Liver (tissue), 9 donors: ENCODE data around the gene MAP3K4. TPM values are rescaled to one million over a fixed set of nuclear protein-coding genes. Genes with fewer than 3 reads are reported as not detected.

Source experiments
- DNase-seq: peaks from one replicate; pipeline ENCODE4 v3.0.0-alpha.2; 2017; ENCODE audit warnings: low spot score
- H3K27ac ChIP-seq, 2 donors: one replicate each; pipeline ENCODE4 v1.7.0; 2013; ENCODE audit warnings: inconsistent platforms in 2 of 2, low read length in 2 of 2, control low read depth in 1 of 2, low read depth in 1 of 2, mild to moderate bottlenecking in 1 of 2
- H3K27me3 ChIP-seq, 4 donors: one replicate each; pipeline versions ENCODE4 v1.6.1 to v1.7.0; 2013; ENCODE audit warnings: low read length in 3 of 4, inconsistent platforms in 1 of 4, mild to moderate bottlenecking in 1 of 4, moderate library complexity in 1 of 4; ENCODE audit not compliant: control insufficient read depth in 4 of 4, insufficient read depth in 4 of 4
- H3K36me3 ChIP-seq, 4 donors: one replicate each; pipeline versions ENCODE4 v1.6.1 to v1.7.0; 2013; ENCODE audit warnings: low read length in 3 of 4, mild to moderate bottlenecking in 3 of 4, low read depth in 1 of 4, moderate library complexity in 1 of 4; ENCODE audit not compliant: control insufficient read depth in 4 of 4, insufficient read depth in 3 of 4
- H3K4me1 ChIP-seq, 4 donors: one replicate each; pipeline versions ENCODE4 v1.6.1 to v1.7.0; 2013; ENCODE audit warnings: low read length in 3 of 4, mild to moderate bottlenecking in 3 of 4, moderate library complexity in 1 of 4; ENCODE audit not compliant: control insufficient read depth in 4 of 4, insufficient read depth in 4 of 4
- H3K4me3 ChIP-seq, 3 donors: one replicate each; pipeline versions ENCODE4 v1.6.1 to v1.7.0; 2013; ENCODE audit warnings: low read length in 3 of 3, control low read depth in 1 of 3, low read depth in 1 of 3, mild to moderate bottlenecking in 1 of 3
- H3K9ac ChIP-seq, 2 donors: one replicate each; pipeline ENCODE4 v1.7.0; 2013; ENCODE audit warnings: low read length in 2 of 2, mild to moderate bottlenecking in 2 of 2, moderate library complexity in 2 of 2, control low read depth in 1 of 2, low read depth in 1 of 2
- H3K9me3 ChIP-seq, 4 donors: one replicate each; pipeline versions ENCODE4 v1.6.1 to v1.7.0; 2013; ENCODE audit warnings: low read length in 3 of 4; ENCODE audit not compliant: control insufficient read depth in 4 of 4
- FOXA2 ChIP-seq: IDR thresholded peaks from 2 replicates; pipeline ENCODE4 v1.6.1; 2016; ENCODE audit warnings: antibody characterized with exemption
- GABPA ChIP-seq, 2 donors: IDR thresholded peaks in 1 of 2; conservative IDR thresholded peaks in 1 of 2; 2 replicates each; pipeline ENCODE4 v1.6.1; 2016; ENCODE audit warnings: antibody characterized with exemption in 2 of 2, mild to moderate bottlenecking in 1 of 2, moderate library complexity in 1 of 2
- HNF4G ChIP-seq: IDR thresholded peaks from 2 replicates; pipeline ENCODE4 v1.6.1; 2016; ENCODE audit warnings: antibody characterized with exemption
- JUND ChIP-seq, 2 donors: IDR thresholded peaks; 2 replicates each; pipeline ENCODE4 v1.6.1; 2016; ENCODE audit warnings: antibody characterized with exemption in 2 of 2
- NR2F2 ChIP-seq: IDR thresholded peaks from 2 replicates; pipeline ENCODE4 v1.6.1; 2016; ENCODE audit warnings: antibody characterized with exemption
- RAD21 ChIP-seq, 2 donors: IDR thresholded peaks; 2 replicates each; pipeline ENCODE4 v1.6.1; 2016; ENCODE audit warnings: antibody characterized with exemption in 2 of 2, mild to moderate bottlenecking in 2 of 2
- RXRA ChIP-seq, 2 donors: IDR thresholded peaks; 2 replicates each; pipeline ENCODE4 v1.6.1; 2017 to 2018; ENCODE audit warnings: antibody characterized with exemption in 2 of 2, mild to moderate bottlenecking in 1 of 2
- SP1 ChIP-seq: IDR thresholded peaks from 2 replicates; pipeline ENCODE4 v1.6.1; 2018; ENCODE audit warnings: antibody characterized with exemption, mild to moderate bottlenecking
- TAF1 ChIP-seq: conservative IDR thresholded peaks from 2 replicates; pipeline ENCODE4 v1.6.1; 2016; ENCODE audit warnings: antibody characterized with exemption, mild to moderate bottlenecking
- WGBS: extraction: QIAGEN DNeasy Blood & Tissue Kit; methylation state at CpG from one replicate; pipeline ENCODE4 v1.1.7; 2013; 5-methylcytosine and 5-hydroxymethylcytosine counted together
- polyA plus RNA-seq, 2 donors: library from polyadenylated mRNA; stranded (reverse) in 1 of 2; unstranded in 1 of 2; fragments of 200-250 nt in 1 of 2; fragments of >200 nt in 1 of 2; fragmentation: Nextera tagmentation in 1 of 2; extraction: Ambion mirVana in 1 of 2; gene quantifications; one replicate each; pipeline versions ENCODE4 v1.2.1 to v1.2.3, GENCODE V29; 2013 to 2015
- total RNA-seq, 2 donors: library from RNA; depleted of rRNA; stranded (reverse); fragments of >200 nt; gene quantifications; one replicate each; pipeline ENCODE4 v1.2.3, GENCODE V29; 2014
- TF ChIP-seq, protein P1 (sequence below): fragments of 150-350 bp; IDR thresholded peaks from 2 replicates; pipeline ENCODE4 v1.5.1; 2017; ENCODE audit warnings: improper control_type of control experiment, low read depth, low read length; ENCODE audit not compliant: missing input control
- TF ChIP-seq, protein P2 (sequence below): IDR thresholded peaks from 2 replicates; pipeline ENCODE4 v1.6.1; 2016; ENCODE audit warnings: antibody characterized with exemption
- TF ChIP-seq, protein P3 (sequence below): IDR thresholded peaks from 2 replicates; pipeline ENCODE4 v1.6.1; 2016; ENCODE audit warnings: antibody characterized with exemption, mild to moderate bottlenecking
- TF ChIP-seq, protein P4 (sequence below): IDR thresholded peaks from 2 replicates; pipeline ENCODE4 v1.6.1; 2016; ENCODE audit warnings: antibody characterized with exemption
- TF ChIP-seq, protein P5 (sequence below): IDR thresholded peaks from 2 replicates; pipeline ENCODE4 v1.6.1; 2016; ENCODE audit warnings: antibody characterized with exemption
- donor health status: healthy.
- donor health status: healthy.
- donor health status: healthy.
- donor health status: healthy.
- donor health status: healthy.

The MAP3K4 gene
- total and polyA plus RNA-seq, 4 donors, result 4.3 to 20.0 (median 11.7) TPM

DNA sequence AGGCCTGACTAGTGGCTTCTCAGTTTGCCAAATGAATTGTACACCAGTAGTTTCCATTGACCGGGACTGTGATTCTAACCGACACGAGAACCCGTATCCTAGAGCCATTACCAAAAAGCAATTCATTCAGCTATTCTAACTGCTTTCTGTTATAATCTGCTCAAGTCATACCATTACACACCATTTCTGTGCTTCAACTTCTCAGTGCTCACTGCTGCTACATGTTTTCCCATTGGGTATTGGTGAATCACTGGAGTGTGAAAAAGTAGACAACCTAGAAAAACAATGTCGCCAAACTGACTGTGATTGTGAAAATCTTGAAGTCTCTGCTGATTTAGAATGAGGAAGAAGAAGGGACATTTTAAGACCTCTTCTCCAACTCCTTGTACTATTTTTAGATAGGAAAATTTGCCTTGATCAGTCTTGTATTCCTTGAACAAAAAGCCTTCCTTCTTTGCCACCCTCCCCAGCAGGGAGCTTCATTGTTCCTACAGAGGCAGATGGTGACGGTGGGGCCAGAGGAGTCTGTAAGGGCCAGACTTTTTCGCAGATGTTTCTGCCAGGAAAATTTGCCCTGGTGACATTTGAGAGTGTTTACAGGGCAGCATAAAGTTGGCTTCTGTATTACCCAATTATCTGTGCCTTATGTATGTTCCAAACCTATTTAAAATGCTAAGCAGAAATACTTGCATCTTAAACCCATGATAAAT, 31.7 kb upstream of the MAP3K4 start:
- Histone ChIP-seq H3K36me3 (no peaks in the 10 kb centered on the region), H3K4me3 (no peak overlapping the region), H3K4me1 (no peaks in the 10 kb centered on the region), H3K9me3 (no peaks in the 10 kb centered on the region), H3K27ac (no peak overlapping the region), H3K27me3 (no peaks in the 10 kb centered on the region), H3K9ac (no peak overlapping the region)
- TF ChIP-seq NR2F2 (no peak), SP1 (no peak), JUND (IDR thresholded peaks at IDR 0.05) (no peak), RAD21 (IDR thresholded peaks at IDR 0.05) (no peak)
- TF ChIP-seq, protein P1, sequence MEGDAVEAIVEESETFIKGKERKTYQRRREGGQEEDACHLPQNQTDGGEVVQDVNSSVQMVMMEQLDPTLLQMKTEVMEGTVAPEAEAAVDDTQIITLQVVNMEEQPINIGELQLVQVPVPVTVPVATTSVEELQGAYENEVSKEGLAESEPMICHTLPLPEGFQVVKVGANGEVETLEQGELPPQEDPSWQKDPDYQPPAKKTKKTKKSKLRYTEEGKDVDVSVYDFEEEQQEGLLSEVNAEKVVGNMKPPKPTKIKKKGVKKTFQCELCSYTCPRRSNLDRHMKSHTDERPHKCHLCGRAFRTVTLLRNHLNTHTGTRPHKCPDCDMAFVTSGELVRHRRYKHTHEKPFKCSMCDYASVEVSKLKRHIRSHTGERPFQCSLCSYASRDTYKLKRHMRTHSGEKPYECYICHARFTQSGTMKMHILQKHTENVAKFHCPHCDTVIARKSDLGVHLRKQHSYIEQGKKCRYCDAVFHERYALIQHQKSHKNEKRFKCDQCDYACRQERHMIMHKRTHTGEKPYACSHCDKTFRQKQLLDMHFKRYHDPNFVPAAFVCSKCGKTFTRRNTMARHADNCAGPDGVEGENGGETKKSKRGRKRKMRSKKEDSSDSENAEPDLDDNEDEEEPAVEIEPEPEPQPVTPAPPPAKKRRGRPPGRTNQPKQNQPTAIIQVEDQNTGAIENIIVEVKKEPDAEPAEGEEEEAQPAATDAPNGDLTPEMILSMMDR, result no peak
- TF ChIP-seq, protein P2, sequence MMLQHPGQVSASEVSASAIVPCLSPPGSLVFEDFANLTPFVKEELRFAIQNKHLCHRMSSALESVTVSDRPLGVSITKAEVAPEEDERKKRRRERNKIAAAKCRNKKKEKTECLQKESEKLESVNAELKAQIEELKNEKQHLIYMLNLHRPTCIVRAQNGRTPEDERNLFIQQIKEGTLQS, result no peak
- TF ChIP-seq, protein P3, sequence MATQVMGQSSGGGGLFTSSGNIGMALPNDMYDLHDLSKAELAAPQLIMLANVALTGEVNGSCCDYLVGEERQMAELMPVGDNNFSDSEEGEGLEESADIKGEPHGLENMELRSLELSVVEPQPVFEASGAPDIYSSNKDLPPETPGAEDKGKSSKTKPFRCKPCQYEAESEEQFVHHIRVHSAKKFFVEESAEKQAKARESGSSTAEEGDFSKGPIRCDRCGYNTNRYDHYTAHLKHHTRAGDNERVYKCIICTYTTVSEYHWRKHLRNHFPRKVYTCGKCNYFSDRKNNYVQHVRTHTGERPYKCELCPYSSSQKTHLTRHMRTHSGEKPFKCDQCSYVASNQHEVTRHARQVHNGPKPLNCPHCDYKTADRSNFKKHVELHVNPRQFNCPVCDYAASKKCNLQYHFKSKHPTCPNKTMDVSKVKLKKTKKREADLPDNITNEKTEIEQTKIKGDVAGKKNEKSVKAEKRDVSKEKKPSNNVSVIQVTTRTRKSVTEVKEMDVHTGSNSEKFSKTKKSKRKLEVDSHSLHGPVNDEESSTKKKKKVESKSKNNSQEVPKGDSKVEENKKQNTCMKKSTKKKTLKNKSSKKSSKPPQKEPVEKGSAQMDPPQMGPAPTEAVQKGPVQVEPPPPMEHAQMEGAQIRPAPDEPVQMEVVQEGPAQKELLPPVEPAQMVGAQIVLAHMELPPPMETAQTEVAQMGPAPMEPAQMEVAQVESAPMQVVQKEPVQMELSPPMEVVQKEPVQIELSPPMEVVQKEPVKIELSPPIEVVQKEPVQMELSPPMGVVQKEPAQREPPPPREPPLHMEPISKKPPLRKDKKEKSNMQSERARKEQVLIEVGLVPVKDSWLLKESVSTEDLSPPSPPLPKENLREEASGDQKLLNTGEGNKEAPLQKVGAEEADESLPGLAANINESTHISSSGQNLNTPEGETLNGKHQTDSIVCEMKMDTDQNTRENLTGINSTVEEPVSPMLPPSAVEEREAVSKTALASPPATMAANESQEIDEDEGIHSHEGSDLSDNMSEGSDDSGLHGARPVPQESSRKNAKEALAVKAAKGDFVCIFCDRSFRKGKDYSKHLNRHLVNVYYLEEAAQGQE, result no peak
- DNase-seq, result no peak
- 93% methylated on average over 7 of the region's 7 CpGs for WGBS

DNA sequence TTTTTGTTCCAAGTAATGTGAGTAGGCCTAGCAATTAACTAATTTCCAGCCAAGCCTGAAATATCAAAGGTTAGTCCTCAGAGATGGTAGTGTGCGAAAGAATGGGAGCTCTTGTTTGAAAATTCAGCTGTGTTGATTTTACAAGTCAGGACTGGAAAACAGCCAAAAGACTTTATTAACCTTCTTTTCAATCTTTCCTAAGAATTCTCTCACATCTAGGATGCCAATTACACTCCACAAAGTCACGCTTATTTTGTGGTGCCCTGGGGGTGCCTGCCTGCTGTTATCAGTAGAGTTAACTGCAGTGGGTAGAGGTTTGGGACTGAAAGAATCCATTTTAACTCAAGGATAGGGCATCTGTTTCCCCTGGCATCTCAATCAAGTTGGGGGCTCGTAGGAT, 30.7 kb upstream of the MAP3K4 start:
- no peaks in the 10 kb centered on the region for H3K27me3 ChIP-seq

More for the DNA sequence above, 30.7 kb upstream of the MAP3K4 start:
- no peak for DNase-seq
- no peak overlapping the region for H3K4me3 ChIP-seq
- H3K9ac ChIP-seq, result no peak overlapping the region
- no peaks in the 10 kb centered on the region for H3K9me3 ChIP-seq
- no peaks in the 10 kb centered on the region for H3K4me1 ChIP-seq
- H3K27ac ChIP-seq, result no peak overlapping the region
- WGBS, result 66% methylated on average over 3 of the region's 3 CpGs
- TF ChIP-seq, protein P2, result no peak
- TF ChIP-seq, protein P4, sequence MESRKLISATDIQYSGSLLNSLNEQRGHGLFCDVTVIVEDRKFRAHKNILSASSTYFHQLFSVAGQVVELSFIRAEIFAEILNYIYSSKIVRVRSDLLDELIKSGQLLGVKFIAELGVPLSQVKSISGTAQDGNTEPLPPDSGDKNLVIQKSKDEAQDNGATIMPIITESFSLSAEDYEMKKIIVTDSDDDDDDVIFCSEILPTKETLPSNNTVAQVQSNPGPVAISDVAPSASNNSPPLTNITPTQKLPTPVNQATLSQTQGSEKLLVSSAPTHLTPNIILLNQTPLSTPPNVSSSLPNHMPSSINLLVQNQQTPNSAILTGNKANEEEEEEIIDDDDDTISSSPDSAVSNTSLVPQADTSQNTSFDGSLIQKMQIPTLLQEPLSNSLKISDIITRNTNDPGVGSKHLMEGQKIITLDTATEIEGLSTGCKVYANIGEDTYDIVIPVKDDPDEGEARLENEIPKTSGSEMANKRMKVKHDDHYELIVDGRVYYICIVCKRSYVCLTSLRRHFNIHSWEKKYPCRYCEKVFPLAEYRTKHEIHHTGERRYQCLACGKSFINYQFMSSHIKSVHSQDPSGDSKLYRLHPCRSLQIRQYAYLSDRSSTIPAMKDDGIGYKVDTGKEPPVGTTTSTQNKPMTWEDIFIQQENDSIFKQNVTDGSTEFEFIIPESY, result no peak
- TF ChIP-seq, protein P5, sequence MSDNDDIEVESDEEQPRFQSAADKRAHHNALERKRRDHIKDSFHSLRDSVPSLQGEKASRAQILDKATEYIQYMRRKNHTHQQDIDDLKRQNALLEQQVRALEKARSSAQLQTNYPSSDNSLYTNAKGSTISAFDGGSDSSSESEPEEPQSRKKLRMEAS, result no peak
- no peak for TF ChIP-seq RXRA (IDR thresholded peaks at IDR 0.05)
- TF ChIP-seq, protein P3, result no peak
- no peak for TF ChIP-seq TAF1
- no peak for TF ChIP-seq FOXA2
- no peak for TF ChIP-seq RAD21 (IDR thresholded peaks at IDR 0.05)
- TF ChIP-seq GABPA (IDR thresholded peaks at IDR 0.05 in 1 of 2, conservative IDR thresholded peaks at IDR 0.05 in 1 of 2), result no peak
- no peak for TF ChIP-seq HNF4G
- H3K36me3 ChIP-seq, result no peaks in the 10 kb centered on the region
